IMR-90 (cell line): ENCODE results near the gene EHMT1.

Experiments used
- BHLHE40 ChIP-seq: fragments of 150-350 bp; IDR thresholded peaks from 2 replicates; pipeline ENCODE4 v1.6.1; 2016; ENCODE audit warnings: mild to moderate bottlenecking, low read depth, low read length
- CHD1 ChIP-seq: IDR thresholded peaks from 2 replicates; pipeline ENCODE4 v1.6.1; 2012; ENCODE audit warnings: low read depth, low read length, improper control_type of control experiment
- FOS ChIP-seq: fragments of 150-350 bp; IDR thresholded peaks from 2 replicates; pipeline ENCODE4 v1.6.1; 2016; ENCODE audit warnings: low read depth, low read length
- MAZ ChIP-seq: IDR thresholded peaks from 2 replicates; pipeline ENCODE4 v1.6.1; 2012; ENCODE audit warnings: low read depth, mild to moderate bottlenecking, low read length, improper control_type of control experiment, moderate library complexity, borderline replicate concordance
- MXI1 ChIP-seq: IDR thresholded peaks from 2 replicates; pipeline ENCODE4 v1.6.1; 2012; ENCODE audit warnings: low read depth, mild to moderate bottlenecking, low read length, moderate library complexity, borderline replicate concordance
- POLR2A ChIP-seq: IDR thresholded peaks from 2 replicates; pipeline ENCODE4 v1.6.1; 2012; ENCODE audit warnings: mild to moderate bottlenecking, low read depth, low read length
- RAD21 ChIP-seq: IDR thresholded peaks from 2 replicates; pipeline ENCODE4 v1.6.1; 2012; ENCODE audit warnings: low read length, improper control_type of control experiment
- RCOR1 ChIP-seq: IDR thresholded peaks from 2 replicates; pipeline ENCODE4 v1.6.1; 2012; ENCODE audit warnings: mild to moderate bottlenecking, low read length, improper control_type of control experiment; ENCODE audit not compliant: insufficient replicate concordance
- RFX5 ChIP-seq: IDR thresholded peaks from 2 replicates; pipeline ENCODE4 v1.8.0; 2012; ENCODE audit warnings: low read depth, mild to moderate bottlenecking, low read length, moderate library complexity
- SMC3 ChIP-seq: fragments of 150-350 bp; IDR thresholded peaks from 2 replicates; pipeline ENCODE4 v1.6.1; 2016; ENCODE audit warnings: low read depth, mild to moderate bottlenecking, antibody characterized with exemption, low read length, moderate library complexity
- USF2 ChIP-seq: fragments of 150-350 bp; IDR thresholded peaks from 2 replicates; pipeline ENCODE4 v1.6.1; 2017; ENCODE audit warnings: mild to moderate bottlenecking, antibody characterized with exemption, low read length, low read depth
- TF ChIP-seq, protein P1 (sequence below): conservative IDR thresholded peaks from 2 replicates; pipeline ENCODE4 v1.5.1; 2012; ENCODE audit warnings: mild to moderate bottlenecking, low read depth, low read length, improper control_type of control experiment
- TF ChIP-seq, protein P2 (sequence below): fragments of 150-350 bp; IDR thresholded peaks from 2 replicates; pipeline ENCODE4 v1.6.1; 2016; ENCODE audit warnings: low read depth, mild to moderate bottlenecking, low read length, moderate library complexity, borderline replicate concordance

DNA sequence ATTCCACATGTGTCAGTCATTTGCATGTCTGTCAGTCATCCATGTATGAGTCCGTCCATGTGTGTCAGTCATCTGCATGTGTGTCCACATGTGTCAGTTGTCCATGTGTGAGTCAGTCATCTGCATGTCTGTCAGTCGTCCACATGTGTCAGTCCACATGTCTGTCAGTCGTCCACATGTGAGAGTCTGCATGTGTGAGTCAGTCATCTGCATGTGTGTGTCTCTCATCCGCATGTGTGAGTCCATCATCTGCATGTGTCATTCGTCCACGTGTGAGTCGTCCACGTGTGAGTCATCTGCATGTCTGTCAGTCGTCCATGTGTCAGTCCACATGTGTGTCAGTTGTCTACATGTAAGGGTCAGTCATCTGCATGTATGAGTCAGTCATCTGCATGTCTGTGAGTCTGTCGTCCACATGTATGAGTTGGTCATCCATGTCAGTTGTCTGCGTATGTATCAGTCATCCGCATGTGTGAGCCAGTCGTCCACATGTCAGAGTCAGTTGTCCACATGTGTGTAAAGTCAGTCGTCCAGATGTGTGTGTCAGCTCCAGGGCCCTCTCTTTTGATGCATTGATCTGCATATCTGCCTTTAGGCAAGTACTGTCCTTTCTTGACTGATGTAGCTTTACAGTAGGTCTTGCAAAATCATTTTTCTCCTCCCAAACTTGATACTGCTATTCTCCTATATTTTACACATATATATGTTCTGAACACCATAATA, 186.3 kb downstream of the EHMT1 start:
- TF ChIP-seq POLR2A (no peak), RFX5 (no peak), RAD21 (no peak), MXI1 (no peak), MAZ (no peak), SMC3 (no peak), FOS (0 out of 2 replicates have a peak, but pooled peaks have one; percentile 20), USF2 (no peak), RCOR1 (no peak), CHD1 (no peak), BHLHE40 (no peak)
- TF ChIP-seq, protein P1, sequence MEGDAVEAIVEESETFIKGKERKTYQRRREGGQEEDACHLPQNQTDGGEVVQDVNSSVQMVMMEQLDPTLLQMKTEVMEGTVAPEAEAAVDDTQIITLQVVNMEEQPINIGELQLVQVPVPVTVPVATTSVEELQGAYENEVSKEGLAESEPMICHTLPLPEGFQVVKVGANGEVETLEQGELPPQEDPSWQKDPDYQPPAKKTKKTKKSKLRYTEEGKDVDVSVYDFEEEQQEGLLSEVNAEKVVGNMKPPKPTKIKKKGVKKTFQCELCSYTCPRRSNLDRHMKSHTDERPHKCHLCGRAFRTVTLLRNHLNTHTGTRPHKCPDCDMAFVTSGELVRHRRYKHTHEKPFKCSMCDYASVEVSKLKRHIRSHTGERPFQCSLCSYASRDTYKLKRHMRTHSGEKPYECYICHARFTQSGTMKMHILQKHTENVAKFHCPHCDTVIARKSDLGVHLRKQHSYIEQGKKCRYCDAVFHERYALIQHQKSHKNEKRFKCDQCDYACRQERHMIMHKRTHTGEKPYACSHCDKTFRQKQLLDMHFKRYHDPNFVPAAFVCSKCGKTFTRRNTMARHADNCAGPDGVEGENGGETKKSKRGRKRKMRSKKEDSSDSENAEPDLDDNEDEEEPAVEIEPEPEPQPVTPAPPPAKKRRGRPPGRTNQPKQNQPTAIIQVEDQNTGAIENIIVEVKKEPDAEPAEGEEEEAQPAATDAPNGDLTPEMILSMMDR = no peak
- TF ChIP-seq, protein P2, sequence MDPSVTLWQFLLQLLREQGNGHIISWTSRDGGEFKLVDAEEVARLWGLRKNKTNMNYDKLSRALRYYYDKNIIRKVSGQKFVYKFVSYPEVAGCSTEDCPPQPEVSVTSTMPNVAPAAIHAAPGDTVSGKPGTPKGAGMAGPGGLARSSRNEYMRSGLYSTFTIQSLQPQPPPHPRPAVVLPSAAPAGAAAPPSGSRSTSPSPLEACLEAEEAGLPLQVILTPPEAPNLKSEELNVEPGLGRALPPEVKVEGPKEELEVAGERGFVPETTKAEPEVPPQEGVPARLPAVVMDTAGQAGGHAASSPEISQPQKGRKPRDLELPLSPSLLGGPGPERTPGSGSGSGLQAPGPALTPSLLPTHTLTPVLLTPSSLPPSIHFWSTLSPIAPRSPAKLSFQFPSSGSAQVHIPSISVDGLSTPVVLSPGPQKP = no peak
